Activated CD4-positive, CD25-positive, alpha-beta regulatory T cell (primary cell): Measurements from ENCODE around the gene EIF2S1.
A peak's percentile ranks its signal among the peaks of the same experiment; 100 is the strongest.
"Not testable (repeated sequence)": the region's sequence is repeated elsewhere in the genome, so short reads cannot be mapped to it uniquely, and the experiment has no call there.

Experiments
- DNase-seq, 4 experiments: peaks; one replicate each; lab custom pipeline; 2025; lab: John Stamatoyannopoulos, UW

The EIF2S1 gene

DNA sequence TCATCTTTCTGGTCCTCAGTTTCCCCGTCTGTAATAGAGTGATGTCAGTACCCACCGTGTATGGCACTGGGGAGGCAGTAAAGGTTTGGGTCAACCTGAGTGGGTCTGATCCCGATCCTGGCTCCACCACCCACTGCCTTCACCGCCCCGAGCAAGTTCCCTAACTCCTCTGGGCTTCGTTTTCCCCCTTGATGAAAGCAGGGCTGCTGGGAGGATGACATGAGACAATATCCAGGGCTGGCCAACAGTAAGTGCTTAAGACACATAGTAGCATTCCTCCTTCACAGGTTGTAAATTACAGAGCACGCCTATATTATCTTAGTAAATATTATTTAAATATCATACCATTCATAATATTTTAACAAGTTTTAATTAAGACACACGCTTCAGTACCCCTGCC lies 51.2 kb downstream of the EIF2S1 start:
- no peak for DNase-seq

DNA sequence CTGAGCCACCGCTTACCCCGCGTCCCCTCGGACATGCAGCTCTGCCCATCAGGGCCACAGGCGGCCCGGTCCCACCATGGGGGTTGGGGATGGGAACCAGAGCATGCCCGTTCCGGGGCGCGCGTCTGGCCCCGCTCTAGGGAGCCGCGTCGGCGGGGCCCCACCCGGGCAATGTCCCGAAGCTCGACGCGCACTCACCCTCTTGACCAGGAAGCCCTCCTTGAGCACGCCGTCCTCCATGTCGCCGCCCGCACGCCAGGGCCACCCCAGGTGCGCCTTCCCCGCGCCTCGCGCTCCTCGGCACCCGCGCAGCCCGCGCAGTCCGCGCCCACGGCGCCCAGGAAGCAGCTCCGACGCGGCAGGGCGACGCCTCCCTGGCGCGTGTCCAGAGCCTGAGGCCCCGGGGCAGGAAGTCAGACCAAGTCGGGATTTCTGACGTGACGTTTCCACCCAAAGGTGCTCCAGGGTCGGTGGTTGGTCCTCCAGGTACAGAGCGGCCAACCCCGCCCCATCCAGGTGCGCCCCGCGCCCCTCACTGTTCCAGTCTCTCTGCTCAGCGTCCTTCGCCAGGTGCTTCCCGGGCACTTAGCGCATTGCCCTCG lies 51.8 kb downstream of the EIF2S1 start, which contains the start of gene PLEK2:
TSS of gene PLEK2 (minus strand) at position 346 of the 602 bp plus-strand sequence. CDS start at position 240, 106 bp downstream.
- peak in 2 of 4 experiments; percentile 10 to 14 for DNase-seq

DNA sequence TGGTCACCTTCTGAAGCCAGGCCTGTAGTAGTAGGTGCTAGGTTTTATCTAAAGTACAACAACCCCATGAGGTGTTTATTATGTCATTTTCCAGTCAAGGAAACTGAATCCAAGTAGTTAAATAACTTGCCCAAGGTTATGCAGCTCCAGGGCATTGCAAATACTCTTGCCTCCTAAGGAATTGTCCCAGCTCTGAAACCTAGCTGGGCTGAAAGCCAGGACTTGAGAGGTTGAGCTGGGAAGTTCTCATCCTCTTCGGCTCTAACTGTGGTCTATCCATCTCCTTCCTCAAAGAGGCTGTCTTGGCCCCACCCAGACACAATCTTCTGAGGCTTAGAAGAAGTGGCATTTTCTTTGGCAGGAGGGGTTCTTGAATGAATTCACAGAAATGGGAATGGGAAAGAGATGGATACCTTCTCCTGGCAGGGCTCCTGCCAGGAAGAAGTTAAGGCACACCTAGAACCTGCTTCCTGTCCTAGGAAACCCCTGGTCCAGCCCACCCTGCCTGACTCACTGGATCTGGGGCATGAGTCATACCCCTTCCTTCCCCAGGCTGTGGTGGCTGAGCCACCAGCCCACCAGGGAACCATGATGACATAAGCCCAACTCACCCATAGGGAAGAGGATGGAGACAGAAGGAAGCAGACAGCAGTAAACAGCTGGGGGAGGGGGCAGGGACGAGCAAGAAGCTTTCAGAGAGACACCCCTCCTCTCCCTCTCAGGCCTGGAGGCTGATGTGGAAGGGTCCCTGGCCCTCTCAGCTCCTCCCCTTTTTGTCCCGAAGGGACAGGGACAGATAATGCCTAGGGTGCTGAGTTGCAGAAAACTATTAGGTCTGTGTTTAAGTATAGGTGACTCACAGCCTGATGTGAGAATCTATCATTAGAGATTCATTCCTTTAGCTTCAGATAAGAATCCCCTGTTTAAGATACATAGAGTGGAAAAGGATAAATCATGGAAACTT lies 54.0 kb downstream of the EIF2S1 start:
- no peak for DNase-seq

DNA sequence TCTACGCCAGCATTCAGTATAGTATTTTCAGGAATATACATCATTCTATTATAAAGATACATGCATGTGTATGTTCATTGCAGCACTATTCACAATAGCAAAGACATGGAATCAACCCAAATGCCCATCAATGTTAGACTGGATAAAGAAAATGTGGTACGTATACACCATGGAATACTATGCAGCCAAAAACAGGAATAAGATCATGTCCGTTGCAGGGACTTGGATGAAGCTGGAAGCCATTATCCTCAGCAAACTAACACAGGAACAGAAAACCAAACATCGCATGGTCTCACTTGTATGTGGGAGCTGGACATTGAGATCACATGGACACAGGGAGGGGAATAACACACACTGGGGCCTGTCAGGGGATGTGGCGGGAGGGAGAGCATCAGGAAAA lies 55.5 kb downstream of the EIF2S1 start:
- not testable (repeated sequence) for DNase-seq

DNA sequence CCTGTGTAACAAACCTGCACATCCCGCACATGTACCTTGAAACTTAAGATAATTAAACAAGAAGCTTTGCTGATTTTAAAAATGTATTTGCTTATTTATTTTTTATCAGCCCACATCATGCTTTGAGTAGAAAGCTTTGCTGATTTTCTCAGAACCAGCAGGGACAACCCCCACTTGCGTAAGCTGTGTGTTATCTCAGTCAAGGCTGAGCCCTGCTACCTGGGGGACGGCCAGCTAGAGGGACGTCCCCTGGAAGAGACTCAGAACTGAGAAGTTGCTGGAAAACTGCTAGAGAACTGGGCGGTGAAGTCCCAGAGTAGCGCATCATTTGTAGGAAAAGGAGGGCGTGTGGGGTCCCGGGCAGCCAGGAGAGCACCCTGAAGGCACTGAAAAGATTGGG lies 56.0 kb downstream of the EIF2S1 start:
- DNase-seq: no peak

DNA sequence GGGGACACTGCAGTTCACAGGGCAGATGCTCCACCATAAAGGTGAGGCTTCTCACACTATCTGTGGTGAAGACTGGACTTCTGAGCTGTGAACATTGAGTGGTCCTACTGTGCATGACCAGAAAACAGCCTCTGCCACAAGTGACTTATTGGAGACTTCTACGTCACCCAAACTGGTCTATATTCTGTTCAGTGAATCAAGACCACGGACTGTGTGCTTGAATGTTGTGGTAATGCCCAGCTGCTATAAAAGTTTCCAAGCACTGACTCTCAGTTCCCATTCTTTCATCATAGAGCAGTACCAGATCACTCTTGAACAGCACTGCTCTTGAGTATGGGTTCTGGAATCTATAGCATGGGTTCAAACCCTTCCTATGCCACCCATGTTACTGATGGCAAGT lies 56.7 kb downstream of the EIF2S1 start:
- no peak for DNase-seq

DNA sequence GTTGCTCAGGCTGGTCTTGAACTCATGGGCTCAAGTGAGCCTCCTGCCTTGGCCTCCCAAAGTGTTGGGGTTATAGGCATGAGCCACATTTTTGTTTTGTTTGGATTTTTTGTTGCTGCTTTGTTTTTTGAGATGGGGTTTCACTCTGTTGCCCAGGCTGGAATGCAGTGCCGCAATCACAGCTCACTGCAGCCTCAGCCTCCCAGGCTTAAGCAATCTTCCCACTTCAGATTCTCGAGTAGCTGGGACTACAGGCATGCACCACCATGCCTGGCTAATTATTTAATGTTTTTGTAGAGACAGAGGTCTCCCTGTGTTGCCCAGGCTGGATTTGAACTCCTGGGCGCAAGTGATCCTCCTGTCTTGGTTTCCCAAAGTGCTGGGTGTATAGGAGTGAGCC lies 57.5 kb downstream of the EIF2S1 start:
- no peak for DNase-seq

DNA sequence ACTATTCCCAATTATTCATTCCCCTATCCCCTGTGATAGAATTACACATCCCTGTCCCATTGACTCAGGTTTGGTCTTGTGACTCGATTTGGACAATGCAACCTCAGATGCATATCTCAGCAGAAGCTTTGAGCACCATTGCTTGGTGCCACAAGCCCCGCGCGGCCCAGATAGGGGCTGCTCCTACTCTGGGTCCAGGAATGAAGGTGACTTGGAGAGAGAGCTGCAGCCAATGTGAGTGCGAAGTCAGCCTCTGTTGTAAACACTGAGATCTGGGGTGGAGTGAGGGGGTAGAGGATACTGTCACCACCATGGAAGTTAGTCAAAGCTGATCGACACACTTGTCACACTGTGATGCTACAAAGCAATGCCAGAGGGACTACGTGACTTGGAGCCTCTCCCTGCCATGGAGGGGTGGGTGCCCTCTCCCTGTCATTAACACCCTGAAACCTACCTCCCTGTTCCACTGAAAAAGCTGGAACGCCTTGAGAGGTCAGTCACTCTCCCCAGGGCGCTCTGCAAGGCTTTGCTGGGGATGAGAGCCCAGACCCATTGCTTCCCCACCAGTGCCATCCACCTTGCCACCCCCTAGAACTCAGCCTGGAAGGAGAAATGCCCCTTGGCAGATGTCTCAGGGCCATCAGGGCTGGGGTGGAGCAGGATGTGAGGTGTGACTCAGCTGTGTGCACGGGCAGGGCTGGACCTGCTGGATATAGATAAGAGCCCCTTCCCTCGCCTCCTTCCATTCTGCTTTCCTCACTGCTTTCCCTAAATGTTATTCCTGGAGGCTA lies 58.5 kb downstream of the EIF2S1 start:
- no peak for DNase-seq

DNA sequence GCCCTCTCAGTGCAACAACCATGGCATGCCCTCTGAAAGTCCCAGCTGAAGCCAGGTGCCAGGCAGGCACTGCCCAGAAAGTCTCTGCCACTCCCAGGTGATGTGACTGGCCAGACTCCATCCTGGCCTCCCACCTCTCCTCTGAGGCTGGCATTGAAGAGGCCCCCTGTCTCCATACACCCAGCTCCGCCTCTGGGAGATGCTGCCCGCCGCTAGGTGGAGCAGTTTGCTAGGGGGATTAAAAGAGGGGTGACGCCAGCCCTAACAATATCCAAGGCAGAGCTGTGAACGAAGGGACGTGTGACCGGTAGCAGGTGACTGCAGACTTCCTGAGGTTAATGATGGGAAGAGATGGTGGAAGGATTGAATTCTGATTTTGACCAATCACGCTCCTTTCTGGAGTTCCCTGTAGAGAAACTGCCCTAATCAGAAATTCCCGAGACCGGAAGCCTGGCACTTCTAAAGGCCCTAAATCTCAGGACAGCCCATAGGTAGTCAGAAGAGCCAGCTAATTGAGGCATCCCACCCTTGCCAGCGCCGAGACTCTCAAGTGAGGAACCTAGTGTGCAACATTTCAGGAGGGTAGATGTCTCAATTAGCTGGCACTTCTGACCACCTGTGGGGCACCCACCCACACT lies 60.1 kb downstream of the EIF2S1 start:
- DNase-seq: no peak

DNA sequence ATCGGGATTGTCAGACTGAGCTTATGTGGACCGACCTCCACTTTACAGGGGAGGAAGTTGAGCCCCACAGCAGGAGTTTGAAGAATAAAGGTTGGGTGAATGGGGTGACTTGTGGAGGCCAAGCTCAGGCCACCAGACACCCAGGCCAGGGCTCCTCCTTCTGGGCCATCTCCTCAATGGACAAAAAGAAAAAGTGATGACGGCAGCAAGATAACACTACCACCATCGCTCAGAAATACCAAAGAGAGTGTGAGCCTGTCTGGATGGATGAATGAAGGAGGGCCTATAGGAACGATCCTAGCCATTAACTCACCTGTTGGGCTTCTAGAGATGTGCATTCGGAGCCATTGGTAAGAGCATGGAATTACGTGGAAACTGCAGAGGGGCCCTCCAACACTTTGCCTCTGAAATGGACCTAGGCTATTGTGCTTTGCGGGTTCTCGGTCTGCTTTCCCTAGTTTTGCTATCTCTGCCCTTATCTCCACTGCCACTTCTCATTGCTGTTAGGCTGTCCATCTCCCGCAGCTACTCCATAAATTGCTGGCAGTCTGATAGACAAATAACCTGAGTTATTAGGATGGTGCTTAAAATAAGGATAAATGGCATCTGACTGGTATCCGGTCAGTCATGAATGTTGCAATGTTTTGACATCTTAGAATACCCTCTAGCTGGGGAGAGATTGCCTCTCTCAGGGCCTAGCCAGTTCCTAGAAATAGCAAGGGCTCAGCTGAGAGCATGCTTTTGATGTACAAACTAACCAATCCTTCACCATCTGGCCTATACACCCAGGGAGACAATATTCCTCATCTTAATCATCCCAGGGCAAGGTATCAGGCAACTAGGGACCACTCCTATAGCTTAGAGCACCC lies 61.5 kb downstream of the EIF2S1 start:
- no peak for DNase-seq

DNA sequence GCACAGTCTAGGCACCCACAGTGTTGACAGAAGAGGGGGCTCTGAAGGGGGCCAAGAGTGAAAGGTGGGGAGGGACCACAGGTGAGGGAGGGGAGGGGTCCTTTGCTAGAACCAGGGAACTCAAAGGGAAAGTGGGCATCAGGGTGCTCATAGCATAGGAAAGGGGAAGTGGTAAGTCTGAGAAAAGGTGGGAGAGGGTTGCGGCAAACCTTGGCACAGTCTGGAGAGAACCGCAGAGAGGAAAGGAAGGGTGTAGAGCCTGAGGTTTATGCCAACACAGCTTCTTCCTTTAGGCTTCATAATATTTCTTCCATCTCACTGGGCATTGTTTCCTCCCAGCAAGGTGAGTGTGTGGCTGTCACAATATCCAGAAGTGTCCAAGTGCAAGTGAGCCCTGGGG lies 63.3 kb downstream of the EIF2S1 start:
- DNase-seq: no peak

DNA sequence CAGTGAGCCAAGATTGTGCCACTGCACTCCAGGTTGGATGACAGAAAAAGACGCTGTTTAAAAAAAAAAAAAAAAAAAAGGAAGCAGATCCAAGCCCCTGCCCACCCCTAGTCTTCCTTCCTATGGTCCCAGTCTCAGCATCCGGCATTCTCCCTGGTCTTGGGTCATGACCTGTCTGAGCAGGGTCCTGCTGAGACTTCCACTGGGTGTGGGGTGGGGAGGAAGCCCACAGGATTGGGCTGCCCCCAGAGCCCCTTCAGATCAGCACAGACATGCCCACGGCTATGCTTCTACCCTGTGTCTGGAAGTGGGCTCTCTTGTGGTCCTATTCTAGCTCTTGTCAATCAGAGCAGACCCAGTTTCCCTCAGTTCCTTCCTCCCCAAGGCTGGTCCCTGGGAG lies 64.4 kb downstream of the EIF2S1 start:
- no peak for DNase-seq

DNA sequence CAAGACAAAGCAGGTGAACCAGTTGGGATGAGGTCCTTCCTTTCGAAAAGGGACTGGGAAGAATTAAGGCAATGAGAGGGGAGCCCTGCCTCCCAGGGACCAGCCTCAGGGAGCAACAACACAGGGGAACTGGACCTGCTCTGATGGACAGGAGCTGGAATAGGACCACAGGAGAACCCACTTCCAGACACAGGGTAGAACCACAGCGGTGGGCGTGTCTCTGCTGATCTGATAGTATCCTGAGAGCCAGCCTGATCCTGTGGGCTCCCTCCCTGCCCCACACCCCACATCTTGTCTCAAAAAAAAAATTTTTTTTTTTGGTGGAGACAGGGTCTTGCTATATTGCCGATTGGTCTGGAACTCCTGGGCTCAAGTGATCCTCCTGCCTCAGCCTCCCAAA lies 65.5 kb downstream of the EIF2S1 start:
- no peak for DNase-seq

DNA sequence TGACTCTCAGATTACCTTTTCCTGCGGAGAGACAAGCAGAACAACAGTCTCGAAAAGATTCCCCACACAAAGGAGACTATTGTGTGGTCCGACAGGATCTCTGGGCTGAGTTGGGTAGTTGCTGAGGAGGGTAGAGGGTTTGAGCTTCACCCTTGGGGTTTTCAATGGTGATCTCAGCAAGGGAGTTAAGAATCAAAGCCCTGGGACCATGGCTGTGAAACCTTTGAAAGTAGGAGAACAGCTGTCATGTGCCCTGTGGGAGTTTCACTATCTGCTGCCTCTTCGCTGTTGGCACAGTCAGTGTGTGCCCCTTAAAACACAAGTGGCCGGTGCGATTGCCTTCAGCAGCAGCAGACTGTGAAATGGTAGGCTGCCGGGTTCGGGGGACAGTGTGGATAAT lies 66.0 kb downstream of the EIF2S1 start:
- DNase-seq: no peak

DNA sequence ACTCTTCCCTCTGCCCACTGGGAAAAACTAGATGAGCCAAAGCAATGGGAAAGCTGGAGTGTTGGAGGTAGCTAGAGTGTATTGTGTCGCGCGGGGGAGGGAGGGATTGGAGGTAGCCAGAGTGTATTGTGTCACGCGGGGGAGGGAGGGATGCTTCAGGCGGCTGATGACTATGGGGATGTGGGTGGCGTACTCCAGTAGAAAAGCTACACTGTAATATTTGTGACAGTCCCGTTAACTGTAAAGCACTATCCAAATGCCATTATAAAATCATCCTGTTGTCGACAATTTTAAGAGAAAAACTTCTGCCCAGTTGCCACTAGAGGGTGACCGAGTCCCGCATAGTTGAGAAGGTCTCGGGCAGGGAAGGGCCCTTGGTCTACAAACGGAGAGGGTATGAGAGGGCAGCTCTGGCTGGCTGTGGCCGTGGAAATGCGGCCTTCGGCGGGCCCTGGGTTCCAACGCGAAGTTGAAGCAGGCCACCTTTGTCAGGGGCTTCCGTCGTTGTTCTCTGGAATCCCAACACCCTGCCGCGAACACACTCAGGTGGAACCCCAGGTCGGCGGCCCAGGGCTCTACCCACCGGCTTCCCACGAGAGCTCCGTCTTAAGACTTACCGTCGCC lies 67.0 kb downstream of the EIF2S1 start:
- DNase-seq: peak; percentile 12 to 51 (median 48)

DNA sequence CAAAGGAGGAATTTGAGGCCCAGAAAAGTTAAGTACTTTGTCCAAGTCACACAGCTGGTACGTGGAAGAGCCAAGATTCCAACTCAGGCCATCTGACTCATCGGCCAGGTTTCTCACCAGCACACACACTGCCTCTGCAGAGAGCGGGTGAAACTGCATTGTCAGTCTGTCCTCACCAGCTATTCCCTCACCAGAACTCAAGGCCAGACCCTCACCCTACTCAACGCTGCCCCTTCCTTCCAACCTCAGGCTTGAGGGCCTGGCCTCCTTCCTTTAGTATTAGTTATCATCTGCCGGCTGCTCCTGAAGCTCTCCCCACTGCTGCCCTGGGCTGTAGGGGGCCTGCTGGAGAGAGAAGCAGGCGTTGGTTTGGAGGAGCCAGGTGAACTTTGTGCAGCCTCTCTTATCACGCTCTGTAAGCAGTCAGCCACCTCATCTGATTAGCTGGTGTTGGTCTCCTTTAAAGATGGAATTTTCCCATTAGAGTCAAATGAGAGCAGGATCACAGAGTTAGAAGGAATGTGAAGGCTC lies 68.4 kb downstream of the EIF2S1 start:
- no peak for DNase-seq

DNA sequence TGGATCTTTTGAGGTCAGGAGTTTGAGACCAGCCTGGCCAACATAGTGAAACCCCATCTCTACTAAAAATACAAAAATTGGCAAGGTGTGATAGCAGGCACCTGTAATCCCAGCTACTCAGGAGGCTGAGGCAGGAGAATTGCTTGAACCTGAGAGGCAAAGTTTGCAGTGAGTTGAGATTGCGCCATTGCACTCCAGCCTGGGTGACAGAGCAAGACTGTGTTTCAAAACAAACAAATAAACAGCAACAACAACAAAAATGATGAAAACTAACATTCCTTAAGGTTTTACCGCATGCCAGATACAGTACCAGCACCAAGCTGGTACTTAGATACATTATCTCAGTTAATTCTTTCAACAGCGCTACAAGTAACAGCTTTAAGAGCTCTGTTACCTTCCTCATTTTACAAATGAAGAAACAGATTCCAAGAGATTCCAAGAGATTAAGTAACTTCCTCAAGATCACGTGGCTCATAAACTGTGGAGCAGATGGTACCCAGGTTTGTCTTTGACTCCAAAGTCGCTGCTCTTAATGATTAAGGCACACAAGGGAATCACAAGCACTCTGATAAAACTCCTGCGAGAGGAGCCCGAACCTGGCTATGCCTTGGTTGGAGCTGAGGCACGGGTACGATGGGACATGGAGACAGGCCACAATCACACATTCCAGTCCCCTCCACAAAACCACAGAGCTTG lies 69.5 kb downstream of the EIF2S1 start:
- no peak for DNase-seq

DNA sequence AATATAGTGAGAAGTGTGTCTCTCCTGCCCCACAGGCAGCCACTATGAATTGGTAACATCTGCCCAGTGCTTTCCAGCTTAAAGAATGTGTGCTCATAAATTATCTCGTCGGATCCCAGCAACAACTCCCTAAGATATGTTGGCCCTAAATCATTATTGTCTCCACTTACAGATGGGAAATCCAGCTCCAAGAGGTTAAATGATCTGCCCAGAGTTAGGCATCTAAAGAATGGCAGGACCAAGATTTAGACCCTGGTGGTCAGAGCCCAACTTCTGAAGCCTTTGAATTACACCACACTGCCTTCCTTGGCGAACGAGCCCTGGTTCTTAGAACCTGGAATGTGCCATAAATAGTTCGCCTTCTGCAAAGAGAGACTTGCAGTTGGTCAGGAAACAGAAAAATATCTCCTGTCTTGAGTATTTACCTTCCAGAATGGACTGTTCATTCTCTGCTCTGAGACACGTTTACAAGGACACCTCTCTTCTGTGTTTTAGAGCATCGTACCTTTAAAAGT lies 72.0 kb downstream of the EIF2S1 start:
- DNase-seq: no peak

DNA sequence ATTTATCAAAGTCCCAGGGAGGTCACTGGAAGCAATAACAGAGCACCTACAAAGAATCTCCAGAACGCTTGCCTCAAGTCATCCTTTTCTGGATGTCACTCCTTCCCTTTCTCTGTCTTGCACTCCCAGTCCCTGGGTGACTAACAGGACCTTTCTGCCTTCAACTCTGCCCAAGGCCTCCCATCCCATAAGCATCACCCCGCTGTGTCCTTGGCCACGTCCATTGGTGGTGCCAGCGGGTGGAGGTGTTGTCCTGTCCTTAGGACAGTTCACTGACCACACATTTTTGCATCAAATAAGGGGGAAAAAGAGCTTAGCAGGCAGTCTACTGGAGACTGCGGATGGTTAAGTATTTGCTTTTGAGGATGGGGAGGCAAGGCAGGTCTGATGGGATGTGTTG lies 75.5 kb downstream of the EIF2S1 start:
- no peak for DNase-seq
